Kidney epithelial cell (primary cell): ENCODE data around the gene OR1E2. TPM values are rescaled to one million over a fixed set of nuclear protein-coding genes. Genes with fewer than 3 reads are reported as not detected.
"Not testable (repeated sequence)": the region's sequence is repeated elsewhere in the genome, so short reads cannot be mapped to it uniquely, and the experiment has no call there.

Experiments
- DNase-seq: peaks from one replicate; pipeline ENCODE4 v3.0.0-alpha.2; 2010; ENCODE audit warnings: low read depth
- H3K27me3 ChIP-seq: 2 replicates; pipeline ENCODE4 v1.6.0; 2011; ENCODE audit warnings: low read length; ENCODE audit not compliant: control insufficient read depth, insufficient read depth
- H3K36me3 ChIP-seq: 2 replicates; pipeline ENCODE4 v1.5.1; 2011; ENCODE audit warnings: low read length; ENCODE audit not compliant: control insufficient read depth, insufficient read depth
- H3K4me3 ChIP-seq: 2 replicates; pipeline ENCODE4 v1.5.1; 2011; ENCODE audit warnings: low read depth, mild to moderate bottlenecking, control low read depth, low read length
- total RNA-seq: library from RNA; depleted of rRNA; stranded (reverse); fragments of >200 nt; gene quantifications from 2 replicates; pipeline ENCODE4 v1.2.3, GENCODE V29; 2015
- TF ChIP-seq, protein P1 (sequence below): IDR thresholded peaks from 2 replicates; pipeline ENCODE4 v1.5.1; 2011; ENCODE audit warnings: mild to moderate bottlenecking, moderate library complexity, low read length, control low read depth, inconsistent platforms; ENCODE audit not compliant: insufficient read depth, poor library complexity, severe bottlenecking

The OR1E2 gene
- total RNA-seq, 1 donor from 2014 or later, result not detected

DNA sequence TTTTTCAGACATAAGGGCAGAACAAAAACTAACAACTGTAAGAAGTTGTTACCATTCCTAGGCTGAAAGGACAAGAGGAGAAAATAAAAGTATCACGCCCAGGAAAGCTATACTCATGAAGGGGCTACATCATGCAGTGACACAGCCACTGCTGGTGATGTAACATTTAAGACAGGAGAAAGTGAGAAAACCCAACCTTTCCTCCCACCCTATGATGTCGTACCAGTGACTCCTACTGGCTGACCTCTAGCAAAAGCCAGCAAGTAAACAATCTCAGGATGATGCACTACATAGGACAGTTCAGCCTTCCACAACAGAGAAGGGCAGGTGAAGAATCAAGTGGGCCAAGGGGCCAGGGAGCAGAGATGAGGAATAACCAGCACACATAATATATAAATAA is 14.0 kb upstream of the OR1E2 start:
- H3K36me3 ChIP-seq, result no peaks in the 10 kb centered on the region
- no peaks in the 10 kb centered on the region for H3K27me3 ChIP-seq
- TF ChIP-seq, protein P1, sequence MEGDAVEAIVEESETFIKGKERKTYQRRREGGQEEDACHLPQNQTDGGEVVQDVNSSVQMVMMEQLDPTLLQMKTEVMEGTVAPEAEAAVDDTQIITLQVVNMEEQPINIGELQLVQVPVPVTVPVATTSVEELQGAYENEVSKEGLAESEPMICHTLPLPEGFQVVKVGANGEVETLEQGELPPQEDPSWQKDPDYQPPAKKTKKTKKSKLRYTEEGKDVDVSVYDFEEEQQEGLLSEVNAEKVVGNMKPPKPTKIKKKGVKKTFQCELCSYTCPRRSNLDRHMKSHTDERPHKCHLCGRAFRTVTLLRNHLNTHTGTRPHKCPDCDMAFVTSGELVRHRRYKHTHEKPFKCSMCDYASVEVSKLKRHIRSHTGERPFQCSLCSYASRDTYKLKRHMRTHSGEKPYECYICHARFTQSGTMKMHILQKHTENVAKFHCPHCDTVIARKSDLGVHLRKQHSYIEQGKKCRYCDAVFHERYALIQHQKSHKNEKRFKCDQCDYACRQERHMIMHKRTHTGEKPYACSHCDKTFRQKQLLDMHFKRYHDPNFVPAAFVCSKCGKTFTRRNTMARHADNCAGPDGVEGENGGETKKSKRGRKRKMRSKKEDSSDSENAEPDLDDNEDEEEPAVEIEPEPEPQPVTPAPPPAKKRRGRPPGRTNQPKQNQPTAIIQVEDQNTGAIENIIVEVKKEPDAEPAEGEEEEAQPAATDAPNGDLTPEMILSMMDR, result no peak
- no peak for DNase-seq
- no peak overlapping the region for H3K4me3 ChIP-seq

- no peak overlapping the region for H3K4me3 ChIP-seq
- no peak for DNase-seq
- TF ChIP-seq, protein P1, result no peak
- H3K27me3 ChIP-seq, result no peaks in the 10 kb centered on the region
- no peaks in the 10 kb centered on the region for H3K36me3 ChIP-seq
Observed at GRCh38 chr17:3440451-3440850, 6.8 kb upstream of the OR1E2 start.

DNA sequence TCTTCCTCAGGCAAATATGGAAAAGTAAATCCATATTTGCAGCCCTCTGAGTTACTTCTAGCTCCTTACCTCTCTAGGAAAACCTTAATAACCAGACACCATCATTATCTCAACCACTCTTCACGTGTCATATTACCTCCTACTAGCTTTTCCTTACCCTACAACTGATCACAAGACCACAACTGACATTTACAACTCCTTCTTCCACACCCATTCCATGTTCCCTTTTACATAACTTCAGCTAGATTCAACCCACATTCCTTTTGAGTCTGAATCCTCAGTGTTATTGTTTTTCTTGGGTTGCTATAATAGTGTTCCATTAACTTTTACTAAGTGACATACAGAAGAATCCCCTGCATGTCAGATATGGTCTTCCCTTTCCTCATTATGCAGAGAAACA is 4.7 kb upstream of the OR1E2 start:
- H3K4me3 ChIP-seq, result no peak overlapping the region
- H3K27me3 ChIP-seq, result no peaks in the 10 kb centered on the region
- no peak for DNase-seq
- no peaks in the 10 kb centered on the region for H3K36me3 ChIP-seq
- TF ChIP-seq, protein P1, result no peak

- not testable (repeated sequence) for H3K4me3 ChIP-seq, H3K36me3 ChIP-seq, DNase-seq, H3K27me3 ChIP-seq
Observed at GRCh38 chr17:3433215-3433614, 426 bp downstream of the OR1E2 start.

GRCh38 chr17:3418222-3418621 is 15.4 kb downstream of the OR1E2 start:
- Histone ChIP-seq H3K27me3 (no peaks in the 10 kb centered on the region), H3K36me3 (no peaks in the 10 kb centered on the region), H3K4me3 (no peak overlapping the region)
- DNase-seq, result no peak
- TF ChIP-seq, protein P1, result no peak

GRCh38 chr17:3415610-3416009 is 18.0 kb downstream of the OR1E2 start:
- H3K4me3 ChIP-seq, result no peak overlapping the region
- H3K36me3 ChIP-seq, result no peaks in the 10 kb centered on the region
- TF ChIP-seq, protein P1, result no peak
- H3K27me3 ChIP-seq, result no peaks in the 10 kb centered on the region
- DNase-seq, result no peak

GRCh38 chr17:3412216-3412615 is 21.4 kb downstream of the OR1E2 start:
- H3K27me3 ChIP-seq, H3K4me3 ChIP-seq, DNase-seq, H3K36me3 ChIP-seq: not testable (repeated sequence)
